HuH-7.5 (cell line): ENCODE measurements around the gene DUS1L.

ENCODE experiments used
- DNase-seq: peaks from one replicate; pipeline ENCODE4 v3.0.0; 2011; ENCODE audit warnings: low spot score

DUS1L gene

GRCh38 chr17:82055023-82055964, 10.3 kb downstream of the DUS1L start:
- DNase-seq: no peak

GRCh38 chr17:82054351-82055022, 11.1 kb downstream of the DUS1L start:
- DNase-seq: no peak

DNA sequence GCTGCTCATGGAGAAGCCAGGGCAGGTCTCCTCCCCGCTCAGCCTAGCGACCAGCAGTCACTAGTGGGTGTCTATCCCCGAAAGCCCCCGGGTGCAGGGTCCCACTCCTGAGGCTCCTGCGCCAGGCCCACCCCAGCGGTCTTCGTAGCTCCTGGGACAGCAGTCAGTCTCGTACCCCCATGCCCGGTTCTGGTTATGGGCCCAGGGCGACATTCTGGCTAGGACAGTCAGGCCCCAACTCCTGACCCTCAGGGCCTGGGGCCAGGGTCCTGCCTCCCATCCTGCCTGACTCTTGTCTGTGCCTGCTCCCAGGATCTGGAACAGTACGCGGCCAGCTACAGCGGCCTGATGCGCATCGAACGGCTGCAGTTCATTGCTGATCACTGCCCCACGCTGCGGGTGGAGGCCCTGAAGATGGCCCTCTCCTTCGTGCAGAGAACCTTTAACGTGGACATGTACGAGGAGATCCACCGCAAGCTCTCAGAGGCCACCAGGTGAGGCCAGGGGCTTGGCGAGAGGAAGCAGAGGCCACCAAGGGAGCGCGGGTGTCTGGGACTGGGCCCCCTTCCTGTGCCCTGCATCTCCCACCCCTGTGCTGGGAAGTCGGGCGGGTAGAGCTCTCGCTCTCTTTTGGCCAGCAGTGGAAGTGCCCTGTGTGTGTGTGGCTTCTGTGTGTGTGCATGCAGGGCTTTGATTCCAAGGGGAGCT, 11.9 kb downstream of the DUS1L start:
- DNase-seq: no peak

DNA sequence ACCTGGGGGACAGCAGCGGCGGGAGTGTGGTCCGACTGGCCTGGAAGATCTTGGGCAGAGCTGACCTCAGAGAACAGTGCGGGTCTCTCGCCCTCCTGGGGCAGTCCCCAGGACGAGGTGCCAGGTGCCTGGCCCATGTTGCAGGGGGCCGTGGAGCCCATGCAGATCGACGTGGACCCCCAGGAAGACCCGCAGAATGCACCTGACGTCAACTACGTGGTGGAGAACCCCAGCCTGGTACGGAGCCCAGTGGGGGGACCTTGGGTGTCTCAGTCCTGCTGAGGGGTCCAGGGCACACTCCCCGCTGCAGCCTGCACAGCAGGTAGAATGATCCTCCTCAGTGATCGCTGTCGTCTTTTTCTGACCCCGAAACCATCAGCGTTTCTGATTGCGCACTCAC, 12.5 kb downstream of the DUS1L start:
- DNase-seq: no peak

- DNase-seq: no peak
Measured at GRCh38 chr17:82052638-82053059, 13.0 kb downstream of the DUS1L start.

GRCh38 chr17:82051776-82052637, 13.6 kb downstream of the DUS1L start, which contains the start of the genes GPS1 and RFNG:
Gene GPS1 (plus strand): TSS chr17:82051898. CDS start chr17:82051932, 34 bp downstream.
Gene RFNG (minus strand): TSS chr17:82051811. CDS start chr17:82051766, 45 bp downstream.
- DNase-seq: peak; percentile 92

- no peak for DNase-seq
Measured at GRCh38 chr17:82050761-82051641, 14.6 kb downstream of the DUS1L start.

- no peak for DNase-seq
Measured at GRCh38 chr17:82050152-82050760, 15.3 kb downstream of the DUS1L start.

GRCh38 chr17:82049521-82049971, 16.1 kb downstream of the DUS1L start:
- DNase-seq: no peak

DNA sequence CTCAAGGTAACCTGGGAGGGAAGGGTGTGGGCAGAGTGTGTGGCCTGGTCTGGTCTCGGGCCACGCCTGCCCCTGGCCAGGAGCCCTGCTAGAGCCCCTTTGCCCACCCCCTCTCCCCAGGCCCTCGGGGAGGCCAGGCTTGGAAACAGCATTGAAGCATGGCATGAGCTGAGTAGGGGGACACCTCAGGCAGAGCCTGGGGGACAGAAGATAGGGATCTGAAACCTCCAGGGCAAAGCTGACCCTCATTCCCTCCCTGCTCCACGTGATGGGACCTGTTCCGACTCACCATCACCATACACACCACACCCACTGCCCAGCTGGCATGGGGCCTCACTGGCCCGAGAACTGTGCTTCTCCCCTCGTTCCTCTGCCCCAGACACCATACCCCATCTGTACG, 16.5 kb downstream of the DUS1L start:
- no peak for DNase-seq

DNA sequence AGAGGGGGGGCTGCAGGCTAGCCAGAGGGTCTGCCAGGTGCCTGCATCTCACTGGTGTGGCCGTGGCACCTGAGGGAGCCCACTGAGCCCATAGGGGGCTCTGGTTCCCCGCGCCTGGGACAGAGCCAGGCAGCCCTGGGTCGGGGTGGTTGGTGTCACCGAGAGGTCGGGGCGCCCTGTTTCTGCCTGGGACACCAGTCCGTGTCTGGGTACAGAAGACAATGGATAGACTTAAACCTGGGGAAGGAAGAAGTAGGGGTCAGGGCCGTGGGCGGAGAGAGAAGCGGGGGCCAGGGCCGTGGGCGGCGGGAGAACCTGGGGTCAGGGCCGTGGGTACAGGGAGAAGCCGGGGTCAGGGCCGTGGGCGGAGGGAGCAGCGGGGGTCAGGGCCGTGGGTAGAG, 17.0 kb downstream of the DUS1L start:
- DNase-seq: no peak

DNA sequence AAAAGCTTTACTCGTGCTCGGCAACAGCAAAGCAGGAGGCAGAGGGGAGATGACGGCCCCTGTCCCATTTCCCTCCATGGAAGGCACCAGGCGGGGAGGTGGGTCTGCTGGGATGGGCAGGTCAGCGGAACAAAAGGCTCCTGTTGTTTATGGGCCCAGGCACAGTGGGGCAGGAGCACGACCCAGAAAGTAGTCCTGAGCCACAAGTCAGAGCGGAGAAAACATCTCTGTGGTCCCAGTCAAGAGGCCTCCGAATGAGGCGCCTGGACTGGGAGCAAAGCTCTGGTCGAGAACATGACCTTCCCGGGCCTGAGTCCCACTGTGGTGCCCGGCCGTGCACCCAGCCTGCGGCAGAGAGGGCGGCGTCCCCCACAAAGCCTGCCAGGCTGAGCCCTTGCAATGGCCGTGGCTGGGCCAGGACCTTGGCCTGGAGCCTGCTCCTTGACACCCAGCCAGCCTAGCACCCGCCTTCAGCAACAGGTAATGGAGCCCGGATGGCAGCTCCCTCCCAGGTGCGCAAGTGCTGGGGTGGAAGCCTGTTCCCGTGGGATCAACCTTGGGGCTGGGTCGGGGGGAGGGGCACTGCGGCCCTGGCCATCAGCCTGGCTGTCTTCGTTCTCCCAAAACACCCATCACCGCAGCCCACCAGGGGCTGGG, 17.6 kb downstream of the DUS1L start:
- no peak for DNase-seq

DNA sequence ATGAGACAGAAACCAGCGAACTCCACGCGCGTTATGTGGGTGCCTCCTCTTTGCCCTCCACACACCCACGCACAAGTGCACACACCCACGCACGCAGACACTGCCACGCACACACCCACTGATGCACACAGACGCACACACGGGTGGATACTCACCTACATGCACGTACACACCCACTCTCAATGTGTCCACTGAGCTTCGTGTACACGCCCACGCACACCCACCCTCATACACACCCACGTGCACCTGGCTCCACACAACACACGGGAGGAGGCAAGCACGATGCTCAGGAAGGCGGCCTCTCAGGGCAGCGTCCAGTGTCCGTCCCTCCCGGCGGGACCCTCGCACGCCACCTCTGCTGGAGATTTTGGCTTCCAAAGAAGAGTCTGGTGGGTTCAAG, 18.2 kb downstream of the DUS1L start:
- no peak for DNase-seq

DNA sequence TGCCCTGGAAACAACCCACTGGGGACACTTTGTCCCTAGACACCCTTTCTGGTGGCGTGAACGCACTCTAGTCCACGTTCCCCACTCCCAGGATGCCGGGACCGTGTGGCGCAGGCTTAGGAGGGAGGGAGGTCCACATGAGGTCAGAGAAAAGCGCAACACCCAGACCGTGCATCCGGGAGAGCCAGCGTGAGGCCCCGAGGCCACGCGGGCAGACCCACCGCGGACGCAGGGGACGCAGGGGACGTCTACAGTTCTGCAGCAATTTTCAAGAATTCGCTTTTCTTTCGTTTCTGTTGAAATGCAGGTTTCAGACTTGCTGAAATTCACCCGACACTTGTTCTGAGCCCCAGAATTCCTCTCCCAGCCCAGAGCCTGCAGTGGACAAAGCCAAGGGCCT, 18.7 kb downstream of the DUS1L start:
- no peak for DNase-seq

DNA sequence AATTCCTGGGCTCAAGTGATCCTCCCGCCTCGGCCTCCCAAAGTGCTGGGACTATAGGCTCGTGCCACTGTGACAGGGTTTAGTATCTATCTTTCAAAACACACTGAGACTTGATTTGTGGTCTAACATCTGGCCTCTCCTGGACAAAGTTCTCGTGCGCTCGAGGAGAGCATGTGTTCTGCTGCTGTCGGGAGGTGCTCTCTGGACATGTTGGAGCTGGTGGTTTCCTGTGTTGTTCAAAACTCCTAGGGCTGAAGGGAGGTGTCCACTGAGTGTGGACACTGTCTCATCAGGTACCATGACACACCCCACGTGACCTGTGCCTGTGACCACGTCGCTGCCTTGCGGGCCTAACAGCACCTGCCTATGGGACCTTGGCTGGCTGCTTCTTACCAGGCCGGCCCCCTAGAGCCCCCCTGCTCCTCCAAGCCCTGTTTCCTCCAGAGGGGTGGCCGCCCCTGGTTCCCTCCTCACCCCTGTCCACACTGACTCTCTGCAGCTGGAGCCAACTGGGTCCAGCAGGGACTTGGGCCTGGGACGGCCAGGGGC, 19.6 kb downstream of the DUS1L start:
- DNase-seq: no peak

GRCh38 chr17:82043507-82043906, 22.1 kb downstream of the DUS1L start:
- no peak for DNase-seq

DNA sequence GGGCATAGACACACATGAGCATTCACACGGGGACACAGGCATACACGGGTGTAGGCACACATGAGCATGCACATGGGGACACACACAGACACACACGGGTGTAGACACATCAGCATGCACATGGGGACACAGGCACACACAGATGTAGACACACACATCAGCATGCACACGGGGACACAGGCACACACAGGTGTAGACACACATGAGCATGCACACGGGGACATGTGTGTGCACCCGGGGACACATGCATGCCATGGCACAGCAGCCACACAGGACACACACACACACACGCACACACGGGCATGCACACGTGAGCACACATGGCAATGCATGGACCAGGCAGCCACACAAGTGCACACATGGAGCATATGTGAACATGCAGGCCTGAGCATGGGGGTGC, 23.0 kb downstream of the DUS1L start:
- DNase-seq: no peak

- no peak for DNase-seq
Measured at GRCh38 chr17:82041144-82041814, 24.3 kb downstream of the DUS1L start.
